Measurements from ENCODE around the gene CEP170B.
"Not testable (repeated sequence)": the region's sequence is repeated elsewhere in the genome, so short reads cannot be mapped to it uniquely, and the experiment has no call there.

The CEP170B gene

GRCh38 chr14:104938436-104938835 is 73.4 kb downstream of the CEP170B start:
- no peak for DNase-seq (ENCODE audit: low read depth)
- TF ChIP-seq CTCF (IDR thresholded peaks at IDR 0.05; ENCODE audit: control insufficient read depth, extremely low read depth, insufficient read depth), result no peak

DNA sequence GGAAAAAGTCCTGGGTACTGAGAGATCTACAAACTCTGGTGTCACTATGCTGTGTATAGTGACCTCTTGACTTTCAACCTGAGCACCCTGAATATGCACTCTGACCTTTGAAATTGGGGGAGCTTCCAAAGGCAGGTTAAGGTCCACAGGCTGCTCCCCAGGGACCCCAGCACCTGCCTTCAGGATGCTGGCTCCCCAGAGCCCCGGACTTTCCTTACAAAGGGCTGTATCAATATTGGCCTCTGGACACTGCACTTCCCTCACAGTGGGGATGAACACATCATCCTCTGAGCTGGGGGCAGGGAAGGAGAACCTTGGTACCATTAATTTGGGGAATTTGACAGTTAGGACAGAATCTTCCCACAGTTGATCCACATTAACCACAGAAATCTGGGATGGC is 73.9 kb downstream of the CEP170B start:
- no peak overlapping the region for H3K4me3 ChIP-seq (ENCODE audit: low read depth, low read length)
- TF ChIP-seq CTCF (IDR thresholded peaks at IDR 0.05; ENCODE audit: control insufficient read depth, extremely low read depth, insufficient read depth), result no peak
- DNase-seq (ENCODE audit: low read depth), result no peak

More at GRCh38 chr14:104938436-104938835, 73.4 kb downstream of the CEP170B start:
- H3K4me3 ChIP-seq (ENCODE audit: low read depth, low read length), result no peak overlapping the region

DNA sequence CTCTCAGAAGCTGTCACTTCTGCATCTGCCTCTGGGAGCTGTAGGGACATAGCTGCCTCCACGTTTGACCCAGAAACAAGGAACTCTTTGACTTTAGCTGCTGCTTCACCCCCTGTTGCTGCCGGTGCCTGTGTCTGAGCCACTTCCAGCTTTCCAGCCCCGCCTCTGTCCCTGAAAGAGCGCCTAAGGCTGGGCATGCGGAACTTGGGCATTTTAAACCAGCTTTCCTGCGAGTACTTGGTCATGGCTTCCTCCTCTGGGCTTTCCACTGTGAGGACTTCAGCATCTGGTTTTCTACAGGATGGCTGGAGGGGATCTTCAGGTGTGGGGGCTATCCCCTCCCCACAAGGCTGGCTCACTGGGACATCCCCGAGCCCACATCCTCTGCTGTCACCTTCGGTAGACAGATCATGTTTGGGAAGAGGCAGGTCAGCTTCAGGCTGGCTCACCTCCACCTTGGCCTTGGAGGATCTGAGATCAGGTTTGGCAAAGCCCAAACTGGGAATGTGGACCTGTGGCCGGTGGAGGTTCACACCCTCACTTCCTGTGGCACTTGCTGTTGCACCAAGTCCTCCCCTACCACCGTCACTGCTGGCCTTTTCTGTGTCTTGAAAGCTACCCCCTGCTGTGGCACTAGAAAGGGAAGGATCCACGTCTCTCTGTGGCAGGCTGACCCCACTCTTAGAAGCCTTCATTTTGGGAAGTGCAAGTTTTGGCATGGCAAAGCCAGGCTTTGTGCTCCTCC is 74.8 kb downstream of the CEP170B start:
- no peak overlapping the region for H3K4me3 ChIP-seq (ENCODE audit: low read depth, low read length)
- no peak for TF ChIP-seq CTCF (IDR thresholded peaks at IDR 0.05; ENCODE audit: control insufficient read depth, extremely low read depth, insufficient read depth)
- no peak for DNase-seq (ENCODE audit: low read depth)

DNA sequence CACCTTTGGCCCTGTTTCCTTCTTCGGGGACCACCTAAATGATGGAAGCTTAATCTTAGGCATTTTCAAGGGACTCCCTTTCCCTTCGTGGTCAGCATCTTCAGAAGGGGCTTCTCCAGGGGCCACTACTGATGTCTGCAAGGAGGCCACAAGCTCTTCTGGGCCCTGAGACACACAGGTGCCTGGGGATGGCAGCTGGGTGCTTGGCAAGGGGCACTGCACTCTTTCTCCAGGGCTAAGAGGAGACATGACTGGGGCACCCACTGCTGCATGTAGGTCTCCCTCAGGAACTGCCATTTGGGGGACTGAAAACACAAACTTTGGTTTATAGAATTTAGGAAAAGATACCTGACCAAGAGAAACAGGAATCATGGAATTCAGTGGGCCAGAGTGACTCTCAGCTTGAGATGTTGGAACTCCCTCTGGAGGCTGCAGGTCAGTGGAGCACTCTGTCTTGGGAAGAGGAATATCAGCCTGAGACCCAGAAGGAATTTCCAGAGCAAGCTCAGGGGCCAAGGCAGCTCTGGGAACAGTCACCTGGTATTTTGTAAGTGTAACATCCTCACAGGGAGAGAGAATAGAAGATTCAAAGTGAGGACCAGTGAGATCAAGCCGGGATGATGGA is 75.6 kb downstream of the CEP170B start:
- no peak for DNase-seq (ENCODE audit: low read depth)
- no peak overlapping the region for H3K4me3 ChIP-seq (ENCODE audit: low read depth, low read length)
- TF ChIP-seq CTCF (IDR thresholded peaks at IDR 0.05; ENCODE audit: control insufficient read depth, extremely low read depth, insufficient read depth), result peak; percentile 18; the same call in 1 of the 2 replicates

- no peak overlapping the region for H3K4me3 ChIP-seq (ENCODE audit: low read depth, low read length)
- no peak for TF ChIP-seq CTCF (IDR thresholded peaks at IDR 0.05; ENCODE audit: control insufficient read depth, extremely low read depth, insufficient read depth)
- no peak for DNase-seq (ENCODE audit: low read depth)
Observed at GRCh38 chr14:104941508-104942365, 76.7 kb downstream of the CEP170B start.

GRCh38 chr14:104942586-104942985 is 77.5 kb downstream of the CEP170B start:
- no peak for DNase-seq (ENCODE audit: low read depth)
- TF ChIP-seq CTCF (IDR thresholded peaks at IDR 0.05; ENCODE audit: control insufficient read depth, extremely low read depth, insufficient read depth), result no peak
- no peak overlapping the region for H3K4me3 ChIP-seq (ENCODE audit: low read depth, low read length)

GRCh38 chr14:104943216-104944015 is 78.3 kb downstream of the CEP170B start:
- H3K4me3 ChIP-seq (ENCODE audit: low read depth, low read length); DNase-seq (ENCODE audit: low read depth): not testable (repeated sequence)

DNA sequence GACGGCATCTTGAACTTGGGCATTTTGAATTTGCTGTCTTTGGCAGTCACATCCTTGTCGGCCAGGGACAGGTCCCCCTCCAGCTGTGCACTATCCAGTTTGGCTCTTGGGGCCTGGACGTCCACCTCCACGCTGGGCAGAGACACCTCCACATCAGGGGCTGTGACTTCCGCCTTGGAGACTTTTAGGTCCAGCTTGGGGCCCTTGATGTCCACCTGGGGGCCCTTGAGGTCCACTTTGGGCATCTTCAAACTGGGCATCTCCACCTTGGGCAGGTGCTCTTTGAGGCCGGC is 78.9 kb downstream of the CEP170B start:
- not testable (repeated sequence) for H3K4me3 ChIP-seq (ENCODE audit: low read depth, low read length); DNase-seq (ENCODE audit: low read depth)

DNA sequence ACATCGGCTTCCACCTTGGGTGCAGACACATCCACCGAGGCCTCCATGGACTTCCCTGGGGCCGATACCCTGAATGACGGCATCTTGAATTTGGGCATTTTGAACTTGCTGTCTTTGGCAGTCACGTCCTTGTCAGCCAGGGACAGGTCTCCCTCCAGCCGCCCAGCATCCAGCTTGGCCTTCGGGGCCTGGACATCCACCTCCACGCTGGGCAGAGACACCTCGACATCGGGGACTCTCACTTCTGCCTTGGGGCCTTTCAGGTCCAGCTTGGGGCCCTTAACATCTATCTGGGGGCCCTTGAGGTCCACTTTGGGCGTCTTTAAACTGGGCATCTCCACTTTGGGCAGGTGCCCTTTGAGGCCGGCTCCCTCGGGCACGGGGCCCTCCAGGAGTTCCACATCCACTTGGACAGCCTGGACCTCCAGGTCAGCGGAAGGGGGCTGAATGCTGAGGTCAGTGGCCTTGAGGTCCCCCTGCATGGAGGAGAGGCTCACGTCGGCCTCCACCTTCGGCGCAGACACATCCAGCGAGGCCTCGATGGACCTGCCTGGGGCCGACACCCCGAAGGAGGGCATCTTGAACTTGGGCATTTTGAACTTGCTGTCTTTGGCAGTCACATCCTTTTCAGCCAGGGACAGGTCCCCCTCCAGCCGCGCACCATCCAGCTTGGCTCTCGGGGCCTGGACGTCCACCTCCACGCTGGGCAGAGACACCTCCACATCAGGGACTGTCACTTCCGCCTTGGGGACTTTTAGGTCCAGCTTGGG is 79.6 kb downstream of the CEP170B start:
- not testable (repeated sequence) for H3K4me3 ChIP-seq (ENCODE audit: low read depth, low read length); DNase-seq (ENCODE audit: low read depth)

All from LNCaP clone FGC (cell line).